ENCODE results near the gene UCN3. TPM values are rescaled to one million over a fixed set of nuclear protein-coding genes. Genes with fewer than 3 reads are reported as not detected.
"Not testable (repeated sequence)": the region's sequence is repeated elsewhere in the genome, so short reads cannot be mapped to it uniquely, and the experiment has no call there.

UCN3 gene
- total RNA-seq, 2 experiments from 2014 or later = not detected

GRCh38 chr10:5370493-5371352 lies 6.0 kb downstream of the UCN3 start:
- CTCF ChIA-PET = no interaction called here
- Mint-ChIP-seq H3K4me1 (ENCODE audit: low read depth) (no peaks in the 10 kb centered on the region), H3K4me3 (no peak overlapping the region), H3K27ac (no peak overlapping the region), H3K36me3 (ENCODE audit: low read depth) (no peaks in the 10 kb centered on the region), H3K9me3 (peaks cover 8% of the 10 kb centered on the region), H3K27me3 (ENCODE audit: low read depth) (peaks cover 3% of the 10 kb centered on the region)
- intact Hi-C loops (cut with micrococcal nuclease) = no loop called here
- DNase-seq = no peak

- H3K4me3 Mint-ChIP-seq = no peak overlapping the region
- H3K27me3 Mint-ChIP-seq (ENCODE audit: low read depth) = peaks cover 3% of the 10 kb centered on the region
- no peak for DNase-seq
- H3K36me3 Mint-ChIP-seq (ENCODE audit: low read depth) = no peaks in the 10 kb centered on the region
- intact Hi-C loops (cut with micrococcal nuclease) = no loop called here
- no peaks in the 10 kb centered on the region for H3K4me1 Mint-ChIP-seq (ENCODE audit: low read depth)
- CTCF ChIA-PET = no interaction called here
- H3K9me3 Mint-ChIP-seq = peaks cover 8% of the 10 kb centered on the region
- H3K27ac Mint-ChIP-seq = no peak overlapping the region
Observed at GRCh38 chr10:5373307-5373706, 8.5 kb downstream of the UCN3 start.

- H3K27ac Mint-ChIP-seq = no peak overlapping the region
- H3K4me3 Mint-ChIP-seq = no peak overlapping the region
- peaks cover 9% of the 10 kb centered on the region for H3K9me3 Mint-ChIP-seq
- peaks cover 3% of the 10 kb centered on the region for H3K27me3 Mint-ChIP-seq (ENCODE audit: low read depth)
- CTCF ChIA-PET = no interaction called here
- DNase-seq = no peak
- no peaks in the 10 kb centered on the region for H3K4me1 Mint-ChIP-seq (ENCODE audit: low read depth)
- intact Hi-C loops (cut with micrococcal nuclease) = no loop called here
- H3K36me3 Mint-ChIP-seq (ENCODE audit: low read depth) = no peaks in the 10 kb centered on the region
Observed at GRCh38 chr10:5373891-5374611, 9.3 kb downstream of the UCN3 start.

- DNase-seq = no peak
- H3K4me1 Mint-ChIP-seq (ENCODE audit: low read depth) = no peaks in the 10 kb centered on the region
- H3K9me3 Mint-ChIP-seq = peaks cover 5% of the 10 kb centered on the region
- no peaks in the 10 kb centered on the region for H3K36me3 Mint-ChIP-seq (ENCODE audit: low read depth)
- intact Hi-C loops (cut with micrococcal nuclease) = no loop called here
- peaks cover 3% of the 10 kb centered on the region for H3K27me3 Mint-ChIP-seq (ENCODE audit: low read depth)
- no peak overlapping the region for H3K4me3 Mint-ChIP-seq
- CTCF ChIA-PET = interaction anchor here (1.6 kb wide), 1 partner anchor 95 kb away, joined by 4 read pairs; no protein-coding TSS in a partner anchor
- H3K27ac Mint-ChIP-seq = no peak overlapping the region
Observed at GRCh38 chr10:5376450-5376849, 11.7 kb downstream of the UCN3 start.

DNA sequence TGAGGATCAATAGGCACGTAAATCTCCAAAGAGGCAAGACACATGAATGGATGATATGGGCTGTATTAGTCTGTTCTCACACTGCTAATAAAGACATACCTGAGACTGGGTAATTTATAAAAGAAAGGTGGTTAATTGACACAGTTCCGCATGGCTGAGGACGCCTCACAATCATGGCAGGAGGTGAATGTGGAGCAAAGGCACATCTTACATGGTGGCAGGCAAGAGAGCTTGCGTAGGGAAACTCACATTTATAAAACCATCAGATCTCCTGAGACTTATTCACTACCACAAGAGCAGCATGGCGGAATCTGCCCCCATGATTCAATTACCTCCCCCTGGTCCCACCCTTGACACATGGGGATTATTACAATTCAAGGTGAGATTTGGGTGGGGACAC lies 14.4 kb downstream of the UCN3 start:
- H3K4me3 Mint-ChIP-seq; DNase-seq; H3K27ac Mint-ChIP-seq; H3K4me1 Mint-ChIP-seq (ENCODE audit: low read depth); intact Hi-C loops (cut with micrococcal nuclease); H3K36me3 Mint-ChIP-seq (ENCODE audit: low read depth); H3K27me3 Mint-ChIP-seq (ENCODE audit: low read depth); H3K9me3 Mint-ChIP-seq: not testable (repeated sequence)
- CTCF ChIA-PET = interaction anchor here (1.2 to 1.3 kb wide), 2 partner anchors 530 to 565 kb away, joined by 3 to 4 read pairs; no protein-coding TSS in a partner anchor

DNA sequence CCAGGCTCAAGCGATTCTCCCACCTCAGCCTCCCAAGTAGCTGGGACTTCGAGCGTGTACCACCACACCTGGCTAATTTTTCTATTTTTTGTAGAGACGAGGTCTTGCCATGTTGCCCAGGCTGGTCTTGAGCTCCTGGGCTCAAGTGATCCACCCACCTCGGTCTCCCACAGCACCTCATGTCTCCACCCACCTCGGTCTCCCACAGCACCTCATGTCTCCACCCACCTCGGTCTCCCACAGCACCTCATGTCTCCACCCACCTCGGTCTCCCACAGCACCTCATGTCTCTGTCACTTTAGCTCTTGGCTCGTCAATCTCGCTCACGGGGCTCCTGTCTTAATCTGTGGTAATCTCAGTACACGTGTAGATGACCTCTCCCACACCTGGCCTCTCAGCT lies 15.6 kb downstream of the UCN3 start:
- not testable (repeated sequence) for H3K27ac Mint-ChIP-seq; DNase-seq; H3K4me3 Mint-ChIP-seq; H3K9me3 Mint-ChIP-seq; H3K36me3 Mint-ChIP-seq (ENCODE audit: low read depth); H3K27me3 Mint-ChIP-seq (ENCODE audit: low read depth); H3K4me1 Mint-ChIP-seq (ENCODE audit: low read depth)
- CTCF ChIA-PET = interaction anchor here (0.6 to 1.2 kb wide), 3 partner anchors 531 to 698 kb away, joined by 3 to 5 read pairs (median 3); no protein-coding TSS in a partner anchor
- intact Hi-C loops (cut with micrococcal nuclease) = loop anchor here (5.0 to 10.0 kb wide), 3 partner anchors 166 to 366 kb away; partner anchors contain the start of gene AKR1C3

GRCh38 chr10:5381187-5381586 lies 16.4 kb downstream of the UCN3 start:
- H3K36me3 Mint-ChIP-seq (ENCODE audit: low read depth) = no peaks in the 10 kb centered on the region
- H3K4me1 Mint-ChIP-seq (ENCODE audit: low read depth) = no peaks in the 10 kb centered on the region
- H3K4me3 Mint-ChIP-seq = no peak overlapping the region
- peaks cover 5% of the 10 kb centered on the region for H3K9me3 Mint-ChIP-seq
- no peaks in the 10 kb centered on the region for H3K27me3 Mint-ChIP-seq (ENCODE audit: low read depth)
- no peak for DNase-seq
- intact Hi-C loops (cut with micrococcal nuclease) = loop anchor here (5.0 to 10.0 kb wide), 3 partner anchors 166 to 366 kb away; partner anchors contain the start of gene AKR1C3
- CTCF ChIA-PET = interaction anchor here (1.0 kb wide), 1 partner anchor 531 kb away, joined by 5 read pairs; no protein-coding TSS in a partner anchor
- no peak overlapping the region for H3K27ac Mint-ChIP-seq

DNA sequence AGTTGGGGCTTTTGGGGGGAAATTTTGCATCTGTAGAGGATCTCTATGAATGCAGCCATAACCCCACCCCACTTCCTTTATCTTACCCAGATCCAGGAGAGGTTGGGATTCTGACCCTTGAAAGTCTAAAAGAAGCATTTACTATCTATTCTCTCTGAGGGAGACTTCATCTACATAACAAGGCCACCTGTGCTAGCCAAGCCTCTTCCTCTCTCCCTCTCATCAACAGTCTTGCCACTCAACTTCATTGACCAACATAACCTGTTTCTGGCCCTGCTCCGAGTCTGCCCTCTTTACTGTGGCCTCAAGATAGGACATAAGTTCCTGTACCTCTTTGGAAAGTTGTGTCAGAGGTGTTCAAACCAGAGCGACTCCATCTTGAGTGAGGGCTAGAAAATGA lies 20.5 kb downstream of the UCN3 start:
- intact Hi-C loops (cut with micrococcal nuclease) = loop anchor here (10.0 kb wide), 2 partner anchors 170 to 370 kb away; no protein-coding TSS in a partner anchor
- no peak overlapping the region for H3K4me3 Mint-ChIP-seq
- CTCF ChIA-PET = interaction anchor here (2.2 kb wide), 1 partner anchor 536 kb away, joined by 17 read pairs; no protein-coding TSS in a partner anchor
- H3K4me1 Mint-ChIP-seq (ENCODE audit: low read depth) = no peaks in the 10 kb centered on the region
- no peaks in the 10 kb centered on the region for H3K36me3 Mint-ChIP-seq (ENCODE audit: low read depth)
- no peak overlapping the region for H3K27ac Mint-ChIP-seq
- no peaks in the 10 kb centered on the region for H3K27me3 Mint-ChIP-seq (ENCODE audit: low read depth)
- DNase-seq = no peak
- H3K9me3 Mint-ChIP-seq = peaks cover 10% of the 10 kb centered on the region

DNA sequence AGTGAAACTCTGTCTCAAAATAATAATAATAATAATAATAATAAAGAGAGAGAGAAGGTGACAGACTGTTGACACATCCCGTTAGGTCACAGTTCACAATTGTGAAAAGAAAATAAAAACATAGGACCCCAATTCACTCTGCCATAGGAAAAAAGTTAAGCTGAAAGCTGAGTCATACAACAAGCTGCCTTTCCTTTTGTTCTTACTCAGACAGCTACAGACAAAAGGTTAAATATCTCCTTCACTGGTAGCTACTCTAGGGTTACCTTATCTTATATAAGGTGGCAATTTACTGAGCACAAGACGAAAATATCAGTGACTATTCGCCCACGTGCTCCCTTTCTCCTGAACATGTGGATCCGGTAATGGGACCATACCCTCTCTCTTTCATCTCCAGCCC lies 22.4 kb downstream of the UCN3 start:
- DNase-seq = no peak
- H3K9me3 Mint-ChIP-seq = peaks cover 26% of the 10 kb centered on the region
- H3K27ac Mint-ChIP-seq = no peak overlapping the region
- H3K27me3 Mint-ChIP-seq (ENCODE audit: low read depth) = no peaks in the 10 kb centered on the region
- CTCF ChIA-PET = no interaction called here
- no peak overlapping the region for H3K4me3 Mint-ChIP-seq
- peaks cover 3% of the 10 kb centered on the region for H3K36me3 Mint-ChIP-seq (ENCODE audit: low read depth)
- no peaks in the 10 kb centered on the region for H3K4me1 Mint-ChIP-seq (ENCODE audit: low read depth)
- intact Hi-C loops (cut with micrococcal nuclease) = loop anchor here (10.0 kb wide), 2 partner anchors 172 to 372 kb away; no protein-coding TSS in a partner anchor

GRCh38 chr10:5390607-5391205 lies 25.9 kb downstream of the UCN3 start:
- Mint-ChIP-seq H3K9me3 (peaks cover 26% of the 10 kb centered on the region), H3K27me3 (ENCODE audit: low read depth) (no peaks in the 10 kb centered on the region), H3K27ac (no peak overlapping the region), H3K36me3 (ENCODE audit: low read depth) (peaks cover 3% of the 10 kb centered on the region), H3K4me3 (no peak overlapping the region), H3K4me1 (ENCODE audit: low read depth) (no peaks in the 10 kb centered on the region)
- DNase-seq = no peak
- intact Hi-C loops (cut with micrococcal nuclease) = no loop called here
- CTCF ChIA-PET = interaction anchor here (1.1 to 2.1 kb wide), 2 partner anchors 232 to 541 kb away, joined by 3 to 5 read pairs; no protein-coding TSS in a partner anchor

DNA sequence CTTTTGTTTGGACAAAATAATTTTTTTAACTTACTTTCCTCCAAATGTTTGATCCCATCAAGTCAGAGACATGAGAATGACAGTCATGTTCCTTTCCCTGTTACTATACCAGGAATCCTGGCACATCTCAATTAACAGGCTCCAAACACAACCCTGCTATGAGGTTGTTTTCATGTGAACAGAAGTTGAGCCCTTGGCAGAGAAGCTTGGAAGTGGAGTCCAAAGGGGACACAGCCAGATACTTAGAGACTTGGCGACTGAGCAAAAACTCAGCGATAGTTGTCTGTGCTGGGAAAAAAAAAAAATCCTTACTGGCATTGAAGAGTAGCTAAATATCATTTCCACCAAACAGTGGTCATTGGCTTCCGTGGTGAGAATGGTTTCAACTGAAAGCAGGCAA lies 27.0 kb downstream of the UCN3 start:
- H3K4me1 Mint-ChIP-seq (ENCODE audit: low read depth) = no peaks in the 10 kb centered on the region
- CTCF ChIA-PET = interaction anchor here (0.6 to 2.1 kb wide), 2 partner anchors 51 to 542 kb away, joined by 3 to 5 read pairs; no protein-coding TSS in a partner anchor

GRCh38 chr10:5393529-5393928 lies 28.8 kb downstream of the UCN3 start:
- intact Hi-C loops (cut with micrococcal nuclease) = no loop called here
- Mint-ChIP-seq H3K27ac (no peak overlapping the region), H3K27me3 (ENCODE audit: low read depth) (peaks cover 2% of the 10 kb centered on the region), H3K36me3 (ENCODE audit: low read depth) (peaks cover 3% of the 10 kb centered on the region), H3K4me3 (no peak overlapping the region), H3K4me1 (ENCODE audit: low read depth) (no peaks in the 10 kb centered on the region), H3K9me3 (peaks cover 26% of the 10 kb centered on the region)
- CTCF ChIA-PET = no interaction called here
- DNase-seq = no peak

More for the DNA sequence above, 27.0 kb downstream of the UCN3 start:
- no peak overlapping the region for H3K27ac Mint-ChIP-seq
- H3K4me3 Mint-ChIP-seq = no peak overlapping the region
- intact Hi-C loops (cut with micrococcal nuclease) = no loop called here
- H3K9me3 Mint-ChIP-seq = peaks cover 26% of the 10 kb centered on the region
- H3K36me3 Mint-ChIP-seq (ENCODE audit: low read depth) = peaks cover 3% of the 10 kb centered on the region
- peaks cover 2% of the 10 kb centered on the region for H3K27me3 Mint-ChIP-seq (ENCODE audit: low read depth)
- no peak for DNase-seq

All from activated naive CD4-positive, alpha-beta T cell treated with anti-CD3 and anti-CD28 coated beads for 36 hours (primary cell).